Activated gamma-delta T cell treated with Interleukin-2 at 50 U/mL for 16 hours (primary cell): ENCODE data around the gene GGPS1.
"Not testable (repeated sequence)": the region's sequence is repeated elsewhere in the genome, so short reads cannot be mapped to it uniquely, and the experiment has no call there.

Experiments
- DNase-seq: peaks from one replicate; pipeline ENCODE4 v3.0.0-alpha.2; 2020

GGPS1 gene

DNA sequence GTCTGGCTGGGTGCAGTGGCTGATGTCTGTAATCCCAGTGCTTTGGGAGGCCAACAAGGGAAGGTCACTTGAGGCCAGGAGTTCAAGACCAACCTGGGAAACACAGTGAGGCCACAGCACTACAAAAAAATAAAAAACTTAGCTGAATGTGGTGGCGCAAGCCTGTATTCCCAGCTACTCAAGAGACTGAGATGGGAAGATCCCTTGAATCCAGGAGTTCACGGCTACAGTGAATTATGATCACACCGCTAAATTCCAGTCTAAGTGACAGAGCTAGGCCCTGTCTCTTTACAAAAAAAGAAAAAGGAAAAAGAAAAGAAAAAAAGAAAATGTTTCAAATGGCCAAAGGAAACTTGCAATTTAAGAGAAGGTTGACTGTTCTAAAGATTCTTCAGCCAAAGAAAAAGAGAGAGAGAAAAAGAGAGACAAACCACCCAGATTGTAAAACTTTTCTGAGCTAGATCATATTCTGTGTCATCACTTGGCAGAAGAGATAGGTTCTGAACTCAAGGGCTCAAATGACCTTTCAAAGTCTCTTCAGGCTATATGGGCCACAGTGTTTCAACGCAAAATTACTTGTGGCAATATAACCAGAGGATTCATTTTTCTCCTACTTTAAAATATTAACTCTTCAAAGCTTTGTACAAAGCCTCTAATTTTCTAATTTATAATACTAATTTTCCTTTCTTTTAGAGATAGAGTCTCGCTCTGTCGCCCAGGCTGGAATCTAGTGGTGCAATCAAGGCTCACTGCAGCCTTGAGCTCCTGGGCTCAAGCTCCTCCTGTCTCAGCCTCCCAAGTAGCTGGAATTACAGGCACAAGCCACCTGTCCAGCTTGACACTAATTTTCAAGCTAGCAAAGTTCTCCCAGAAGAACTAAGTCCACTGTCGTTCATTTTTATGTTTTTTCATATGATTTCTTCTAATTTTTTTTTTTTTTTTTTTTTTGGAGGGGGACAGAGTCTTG, 20.9 kb upstream of the GGPS1 start:
- DNase-seq, result no peak

DNA sequence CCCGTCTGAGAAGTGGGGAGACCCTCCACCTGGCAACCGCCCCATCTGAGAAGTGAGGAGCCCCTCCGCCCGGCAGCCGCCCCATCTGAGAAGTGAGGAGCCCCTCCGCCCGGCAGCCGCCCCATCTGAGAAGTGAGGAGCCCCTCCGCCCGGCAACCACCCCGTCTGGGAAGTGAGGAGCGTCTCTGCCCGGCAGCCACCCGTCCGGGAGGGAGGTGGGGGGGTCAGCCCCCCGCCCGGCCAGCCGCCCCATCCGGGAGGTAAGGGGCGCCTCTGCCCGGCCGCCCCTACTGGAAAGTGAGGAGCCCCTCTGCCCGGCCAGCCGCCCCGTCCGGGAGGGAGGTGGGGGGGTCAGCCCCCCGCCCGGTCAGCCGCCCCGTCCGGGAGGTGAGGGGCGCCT, 19.2 kb upstream of the GGPS1 start:
- DNase-seq, result not testable (repeated sequence)

DNA sequence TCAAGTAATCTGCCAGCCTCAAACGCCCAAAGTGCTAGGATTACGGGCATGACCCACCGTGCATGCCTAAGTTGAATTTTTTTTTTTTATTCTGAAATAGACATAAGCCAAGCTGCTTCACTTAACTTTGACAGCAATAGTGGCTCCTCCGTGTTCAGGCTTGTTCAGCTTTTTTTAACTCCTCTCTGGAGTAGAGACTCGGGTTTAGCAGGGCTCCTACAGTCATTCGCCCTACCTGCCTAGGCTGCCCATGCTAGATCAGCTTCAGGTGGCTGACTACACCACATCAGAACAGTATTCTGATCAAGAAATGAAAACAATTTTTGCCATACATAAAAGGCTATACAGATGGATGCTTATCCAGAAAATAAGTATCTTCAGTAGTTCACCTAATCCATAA, 15.1 kb upstream of the GGPS1 start:
- no peak for DNase-seq

DNA sequence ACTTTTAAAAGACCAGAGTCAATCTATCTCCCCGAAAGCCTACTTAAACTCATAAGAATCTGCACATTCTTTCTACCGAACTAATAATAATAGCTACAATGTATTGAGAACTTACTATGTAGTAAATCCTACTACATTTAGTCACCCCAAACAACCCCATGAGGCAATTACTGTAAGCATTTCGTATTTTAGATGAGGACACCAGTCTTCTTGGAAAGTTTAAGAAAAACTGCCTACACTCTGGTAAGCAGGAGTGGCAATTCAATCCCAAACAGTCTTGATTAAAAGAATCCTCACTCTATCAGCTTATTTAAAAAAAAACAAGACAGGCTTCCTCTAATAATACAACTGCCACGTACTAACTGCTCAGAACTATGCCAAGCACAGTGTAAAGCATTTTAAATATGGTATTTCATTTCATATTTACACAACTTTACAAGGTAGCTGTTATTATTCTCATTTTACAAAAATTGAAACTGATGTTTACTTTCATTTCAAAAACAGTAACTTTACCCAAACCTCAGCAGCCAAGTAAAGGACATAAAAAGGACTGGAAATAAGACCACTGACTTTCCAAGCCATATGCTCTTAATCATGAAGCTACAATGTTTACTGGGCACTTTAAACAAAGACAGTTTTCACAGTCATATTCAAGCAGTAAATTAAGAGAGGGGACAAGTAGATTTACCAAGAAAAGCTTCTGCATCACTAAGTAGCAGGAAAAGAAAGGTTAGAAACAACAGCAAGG, 14.3 kb upstream of the GGPS1 start:
- DNase-seq, result no peak

GRCh38 chr1:235315173-235315572, 13.2 kb upstream of the GGPS1 start:
- DNase-seq, result no peak

DNA sequence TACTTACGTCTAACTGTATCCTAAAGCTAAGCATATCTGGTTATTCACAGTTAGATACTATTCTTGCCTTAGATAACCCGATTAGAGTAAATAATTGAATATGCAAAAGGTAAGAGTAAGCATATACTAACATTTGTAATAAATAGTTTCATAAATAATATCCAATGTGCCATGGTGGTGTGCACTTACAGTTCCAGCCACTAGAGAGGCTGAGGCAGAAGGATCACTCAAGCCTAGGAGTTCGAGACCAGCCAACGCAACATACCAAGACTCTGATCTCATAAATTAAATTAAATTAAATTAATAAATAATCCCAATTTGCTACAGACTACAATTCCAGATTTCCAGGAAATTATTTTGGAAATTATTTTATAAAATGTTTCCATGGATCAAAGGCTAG, 12.6 kb upstream of the GGPS1 start:
- DNase-seq, result no peak

- DNase-seq, result no peak
Measured at GRCh38 chr1:235317168-235317567, 11.2 kb upstream of the GGPS1 start.

DNA sequence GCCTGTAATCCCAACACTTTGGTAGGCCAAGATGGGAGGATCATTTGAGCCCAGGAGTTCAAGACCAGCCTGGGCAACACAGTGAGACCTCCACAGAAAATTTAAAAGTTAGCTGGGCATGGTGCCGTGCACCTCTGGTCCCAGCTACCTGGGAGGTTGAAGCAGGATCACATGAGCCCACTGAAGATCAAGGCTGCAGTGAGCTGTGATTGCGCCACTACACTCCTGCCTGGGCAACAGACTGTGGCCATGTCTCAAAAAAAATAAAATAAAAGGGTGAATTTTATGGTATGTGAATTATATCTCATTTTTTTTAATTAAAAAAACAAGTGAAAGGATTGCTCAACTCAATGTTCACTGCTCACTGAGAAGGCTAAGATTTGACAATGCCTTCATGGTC, 9.1 kb upstream of the GGPS1 start:
- DNase-seq, result no peak

GRCh38 chr1:235320521-235321179, 7.7 kb upstream of the GGPS1 start:
- DNase-seq, result no peak

- no peak for DNase-seq
Measured at GRCh38 chr1:235324296-235324695, 4.1 kb upstream of the GGPS1 start.

GRCh38 chr1:235325139-235325538, 3.2 kb upstream of the GGPS1 start:
- no peak for DNase-seq

DNA sequence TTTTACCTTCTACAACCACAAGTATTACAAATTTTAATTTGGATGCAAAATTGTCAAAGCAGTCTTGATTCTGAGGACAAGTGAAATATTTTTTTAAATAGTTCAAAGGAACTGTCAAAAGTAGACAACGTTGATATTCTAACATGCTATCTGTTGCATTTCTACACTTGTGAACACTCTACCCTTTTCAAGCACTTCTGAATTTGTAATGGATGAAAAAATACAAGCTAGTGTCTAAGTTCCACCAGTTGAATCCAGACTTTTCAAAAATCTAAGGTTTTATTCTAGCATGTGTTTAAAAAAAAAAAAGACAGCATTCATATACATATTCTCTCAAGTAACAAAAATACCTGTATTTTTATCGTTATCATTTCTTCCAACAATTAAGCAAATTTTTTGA, 2.5 kb upstream of the GGPS1 start:
- no peak for DNase-seq

DNA sequence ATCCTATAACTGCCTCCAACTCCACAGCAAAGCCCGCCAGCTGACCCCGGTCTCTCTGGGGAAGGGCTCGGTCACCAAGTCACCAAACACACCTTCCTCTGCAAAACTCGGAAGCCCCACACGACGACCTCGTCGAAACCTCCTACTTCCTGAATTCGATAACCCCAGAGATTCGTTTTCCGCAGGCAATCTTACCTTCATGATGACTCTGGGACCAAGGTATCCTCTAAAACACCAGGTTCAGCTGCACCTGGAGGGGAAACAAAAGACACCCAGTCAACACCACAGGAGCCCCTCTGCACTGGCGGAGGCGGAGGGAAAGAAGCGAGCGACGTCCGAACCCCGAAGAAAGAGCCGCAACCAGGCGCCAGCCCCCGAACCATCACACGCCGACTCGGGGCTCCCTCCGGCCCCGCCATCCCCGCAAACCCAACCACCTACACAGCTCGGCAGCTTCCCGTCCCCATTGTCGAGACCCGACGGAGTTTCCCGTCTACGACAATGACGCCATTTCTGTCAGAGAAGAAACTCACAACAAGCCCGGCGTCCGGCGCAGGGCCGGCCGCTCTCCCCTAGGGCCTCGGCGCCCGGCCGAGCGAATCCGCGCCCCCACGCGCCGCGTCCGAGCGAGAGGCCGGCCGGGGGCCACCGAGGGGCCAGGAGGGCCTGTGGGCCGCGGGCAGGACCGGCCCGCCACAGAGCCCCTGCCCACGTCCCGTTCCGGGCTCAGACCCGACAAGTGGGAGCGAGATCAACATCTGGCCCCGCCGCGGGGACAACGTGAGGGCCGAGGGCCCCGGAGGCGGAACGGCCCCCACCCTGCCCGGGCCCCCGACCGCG, 1.4 kb upstream of the GGPS1 start:
- DNase-seq, result peak; percentile 57

DNA sequence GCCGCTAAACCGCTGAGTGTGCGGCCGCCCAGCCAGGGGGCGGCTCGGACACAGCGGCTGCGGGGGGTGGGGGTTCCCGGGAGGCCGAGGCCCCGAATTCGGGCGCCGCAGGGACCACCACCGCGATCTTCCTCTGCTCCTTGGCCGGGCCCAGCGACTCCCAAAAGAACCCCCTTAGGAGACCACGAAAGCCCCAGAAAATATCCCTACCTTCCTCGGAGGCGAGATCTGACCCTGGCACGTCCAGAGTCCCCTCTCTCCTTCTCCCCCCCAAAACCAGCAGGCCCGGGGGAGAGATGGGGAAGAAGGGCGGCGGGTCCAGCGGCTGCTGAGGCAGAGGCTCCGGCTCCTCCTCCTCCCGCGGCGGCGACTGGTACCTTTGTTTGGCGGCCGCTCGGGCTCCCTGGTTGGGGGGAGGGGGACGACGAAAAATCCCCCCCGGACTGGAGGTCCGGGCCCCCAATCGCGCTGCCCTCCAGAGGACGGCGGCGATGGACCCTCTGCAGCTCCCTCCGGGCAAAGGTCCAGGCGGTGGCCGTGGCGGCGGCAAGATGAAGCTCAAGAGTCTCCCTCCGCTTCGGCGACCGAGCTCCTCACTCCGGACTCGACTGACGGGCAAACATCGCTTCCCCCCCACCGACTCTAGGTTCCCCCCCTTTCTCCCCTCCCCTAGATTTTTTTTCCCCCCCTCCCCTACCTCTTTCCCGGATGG, 655 bp upstream of the GGPS1 start, which contains the start of gene ARID4B:
Gene ARID4B, minus strand, starts transcription at position 621 of the 712 bp plus-strand sequence. CDS start 1,260 bp downstream, outside the sequence.
- no peak for DNase-seq

GRCh38 chr1:235329139-235329902, 951 bp downstream of the GGPS1 start:
- peak; percentile 47 for DNase-seq

DNA sequence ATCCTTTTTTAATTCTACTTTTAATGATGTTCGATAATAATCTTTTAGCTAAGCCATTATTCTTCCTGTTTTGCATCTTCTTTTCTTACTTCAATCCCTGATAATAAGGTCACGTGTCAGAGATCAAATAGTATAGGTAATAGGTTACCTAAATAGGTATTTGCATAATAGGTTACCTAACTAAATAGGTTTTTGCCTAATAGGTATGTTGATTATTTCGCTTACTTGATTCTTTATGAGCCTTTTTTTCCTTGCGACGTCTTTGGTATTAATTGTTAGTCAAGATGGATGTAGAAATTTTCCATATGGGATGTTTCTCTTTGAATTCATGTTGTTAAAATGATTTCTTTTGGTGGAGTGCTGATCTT, 2.5 kb downstream of the GGPS1 start:
- no peak for DNase-seq

DNA sequence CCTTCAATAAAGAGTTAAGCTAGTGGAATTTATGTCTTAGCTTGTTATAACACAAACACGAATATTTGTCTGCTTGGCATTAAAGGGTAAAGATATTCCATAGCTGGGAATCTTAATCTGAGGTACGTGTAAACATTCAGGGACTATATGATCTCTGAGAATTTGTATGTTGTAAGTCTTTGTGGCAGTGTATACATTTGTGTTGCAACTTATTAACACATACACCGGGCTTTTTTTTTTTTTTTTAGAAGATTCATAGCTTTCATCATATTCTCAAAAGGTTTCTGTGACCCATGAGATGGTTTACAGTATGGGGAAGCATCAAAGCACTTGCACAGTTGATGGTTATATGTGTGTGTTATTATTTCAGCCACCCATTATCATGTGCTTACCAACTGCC, 3.0 kb downstream of the GGPS1 start:
- no peak for DNase-seq

DNA sequence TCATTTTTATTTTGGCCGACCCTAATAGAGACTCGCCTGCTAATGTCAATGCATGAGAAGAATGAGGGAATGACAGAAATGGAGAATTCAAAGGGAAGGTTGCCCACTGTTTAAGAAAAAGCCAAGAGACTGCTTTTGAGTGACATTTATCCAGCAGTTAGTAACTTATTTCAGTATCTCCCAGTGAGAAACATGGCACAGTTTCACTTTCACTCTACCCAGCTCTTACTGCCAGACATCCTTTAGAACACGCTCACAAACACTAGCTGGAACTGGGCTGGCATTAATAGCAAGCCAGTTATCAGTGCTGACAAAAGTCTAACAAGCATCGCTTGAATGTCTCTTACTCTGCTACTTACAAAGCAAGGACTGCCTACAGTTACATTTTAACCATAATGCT, 8.5 kb downstream of the GGPS1 start:
- DNase-seq, result no peak

DNA sequence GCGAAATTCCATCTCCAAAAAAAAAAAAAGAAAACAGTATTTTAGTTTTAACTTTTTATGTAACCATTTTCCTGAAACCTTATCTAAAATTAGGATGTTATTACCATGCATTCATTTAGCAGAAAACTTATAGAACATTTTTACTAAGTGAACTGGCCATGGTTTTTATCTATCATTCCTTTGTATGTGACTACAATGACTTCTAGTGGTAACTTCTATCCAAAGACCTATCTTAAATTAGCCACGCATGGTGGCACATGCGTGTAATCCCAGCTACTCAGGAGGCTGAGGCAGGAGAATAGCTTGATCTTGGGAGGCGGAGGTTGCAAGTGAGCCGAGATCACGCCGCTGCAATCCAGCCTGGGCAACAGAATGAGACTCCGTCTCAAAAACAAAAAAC, 11.4 kb downstream of the GGPS1 start:
- DNase-seq, result no peak

DNA sequence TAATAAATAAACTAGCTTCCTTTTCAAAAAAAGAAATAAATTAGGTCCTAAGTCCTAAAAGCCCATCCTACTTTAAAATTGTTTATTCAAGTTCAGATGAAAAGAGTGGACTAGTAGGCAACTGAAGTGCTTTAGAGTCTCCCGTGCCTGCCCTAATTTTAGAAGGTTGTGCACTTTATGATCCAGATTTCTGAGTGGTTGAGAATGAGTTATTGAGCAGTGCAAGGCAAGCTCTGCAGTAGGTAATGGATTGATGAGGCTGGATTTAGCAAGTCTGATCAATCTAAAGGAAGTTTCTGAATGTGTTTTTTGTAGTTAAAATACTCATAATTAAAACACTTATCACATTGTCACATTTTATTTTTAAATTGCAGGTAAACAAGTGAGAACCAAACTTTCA, 13.0 kb downstream of the GGPS1 start:
- no peak for DNase-seq

DNA sequence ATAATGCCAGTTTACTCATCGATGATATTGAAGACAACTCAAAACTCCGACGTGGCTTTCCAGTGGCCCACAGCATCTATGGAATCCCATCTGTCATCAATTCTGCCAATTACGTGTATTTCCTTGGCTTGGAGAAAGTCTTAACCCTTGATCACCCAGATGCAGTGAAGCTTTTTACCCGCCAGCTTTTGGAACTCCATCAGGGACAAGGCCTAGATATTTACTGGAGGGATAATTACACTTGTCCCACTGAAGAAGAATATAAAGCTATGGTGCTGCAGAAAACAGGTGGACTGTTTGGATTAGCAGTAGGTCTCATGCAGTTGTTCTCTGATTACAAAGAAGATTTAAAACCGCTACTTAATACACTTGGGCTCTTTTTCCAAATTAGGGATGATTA, 13.7 kb downstream of the GGPS1 start:
- no peak for DNase-seq
